ENCODE data around the gene DEFB132. TPM values are rescaled to one million over a fixed set of nuclear protein-coding genes. Genes with fewer than 3 reads are reported as not detected.

Gene DEFB132
- total RNA-seq, 4 donors from 2014 or later, result 0.66 to 38.4 (median 10.4) TPM; not detected in 1

DNA sequence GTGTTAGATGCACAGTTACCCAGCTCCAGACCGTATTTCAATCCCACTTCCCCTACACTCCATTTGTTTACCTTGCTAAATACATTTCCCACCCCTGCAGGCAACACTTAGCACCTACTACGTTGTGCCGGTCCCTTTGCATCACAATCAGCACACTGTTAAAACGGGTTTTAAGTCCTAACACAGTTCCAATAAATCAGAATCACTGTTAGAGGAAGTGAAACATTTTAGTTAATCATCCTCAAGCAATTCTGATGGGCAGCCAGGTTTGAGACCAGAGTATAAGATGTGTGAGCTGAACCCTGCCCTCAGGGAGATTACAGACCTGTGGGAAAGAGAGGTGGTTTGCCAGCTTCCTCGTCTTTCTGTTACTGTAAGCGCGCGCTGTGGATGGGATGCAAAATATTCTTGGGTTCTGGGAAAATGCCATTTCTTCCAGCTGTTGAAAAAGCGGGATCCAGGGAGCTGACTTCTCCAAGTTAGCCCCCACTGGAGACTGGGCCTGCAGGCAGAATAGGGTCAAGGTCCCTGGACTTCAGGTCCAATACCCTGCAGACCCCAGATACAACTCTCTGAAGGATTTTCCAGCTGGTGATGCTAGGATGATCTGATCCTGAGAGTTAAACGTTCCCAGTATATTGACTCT is 42.9 kb downstream of the DEFB132 start:
- TF ChIP-seq, protein P1, sequence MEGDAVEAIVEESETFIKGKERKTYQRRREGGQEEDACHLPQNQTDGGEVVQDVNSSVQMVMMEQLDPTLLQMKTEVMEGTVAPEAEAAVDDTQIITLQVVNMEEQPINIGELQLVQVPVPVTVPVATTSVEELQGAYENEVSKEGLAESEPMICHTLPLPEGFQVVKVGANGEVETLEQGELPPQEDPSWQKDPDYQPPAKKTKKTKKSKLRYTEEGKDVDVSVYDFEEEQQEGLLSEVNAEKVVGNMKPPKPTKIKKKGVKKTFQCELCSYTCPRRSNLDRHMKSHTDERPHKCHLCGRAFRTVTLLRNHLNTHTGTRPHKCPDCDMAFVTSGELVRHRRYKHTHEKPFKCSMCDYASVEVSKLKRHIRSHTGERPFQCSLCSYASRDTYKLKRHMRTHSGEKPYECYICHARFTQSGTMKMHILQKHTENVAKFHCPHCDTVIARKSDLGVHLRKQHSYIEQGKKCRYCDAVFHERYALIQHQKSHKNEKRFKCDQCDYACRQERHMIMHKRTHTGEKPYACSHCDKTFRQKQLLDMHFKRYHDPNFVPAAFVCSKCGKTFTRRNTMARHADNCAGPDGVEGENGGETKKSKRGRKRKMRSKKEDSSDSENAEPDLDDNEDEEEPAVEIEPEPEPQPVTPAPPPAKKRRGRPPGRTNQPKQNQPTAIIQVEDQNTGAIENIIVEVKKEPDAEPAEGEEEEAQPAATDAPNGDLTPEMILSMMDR (IDR thresholded peaks at IDR 0.05; ENCODE audit: low read depth), result no peak

DNA sequence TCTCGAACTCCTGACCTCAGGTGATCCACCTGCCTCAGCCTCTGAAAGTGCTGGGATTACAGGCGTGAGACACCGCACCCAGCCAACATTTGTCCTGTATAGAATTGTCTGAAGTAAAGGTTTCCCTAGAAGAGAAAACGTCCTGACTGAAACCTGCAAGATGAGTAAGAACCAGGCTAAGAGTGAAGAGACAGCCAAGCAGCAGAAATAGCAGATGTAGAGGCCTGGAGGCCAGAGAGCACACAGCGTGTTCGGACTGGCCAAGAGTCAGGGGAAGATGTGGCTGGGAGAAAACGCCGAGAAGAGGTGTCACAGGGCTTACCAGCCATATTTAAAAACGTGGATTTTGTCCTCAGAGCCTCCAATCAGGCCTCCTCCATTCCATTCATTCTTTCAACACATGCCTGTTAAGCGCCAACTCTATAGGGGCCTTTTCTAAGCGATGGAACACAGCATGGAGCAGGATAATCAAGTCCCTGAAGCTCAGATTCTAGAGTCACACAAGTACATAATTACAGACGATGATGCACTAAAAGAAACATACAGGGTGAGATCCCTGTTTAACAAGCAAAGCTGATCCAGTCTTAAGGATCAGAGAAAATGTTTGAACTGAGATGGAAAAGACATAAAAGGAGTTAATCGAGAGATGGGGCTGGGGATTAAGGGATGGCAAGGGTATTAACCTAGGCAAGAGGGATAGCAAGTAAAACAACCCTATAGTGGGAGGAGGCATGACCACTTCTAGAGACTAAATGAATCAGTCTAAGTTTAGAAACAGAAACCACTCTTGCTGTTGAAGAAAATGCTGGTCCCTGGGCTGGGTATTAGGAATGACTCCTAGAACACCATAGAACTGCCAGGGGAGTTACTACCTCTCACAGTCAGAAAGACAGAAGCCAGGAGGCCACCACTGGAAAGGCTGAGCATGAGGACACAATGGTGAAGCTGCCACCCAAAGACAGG is 44.6 kb downstream of the DEFB132 start:
- TF ChIP-seq, protein P1 (IDR thresholded peaks at IDR 0.05; ENCODE audit: low read depth), result no peak

DNA sequence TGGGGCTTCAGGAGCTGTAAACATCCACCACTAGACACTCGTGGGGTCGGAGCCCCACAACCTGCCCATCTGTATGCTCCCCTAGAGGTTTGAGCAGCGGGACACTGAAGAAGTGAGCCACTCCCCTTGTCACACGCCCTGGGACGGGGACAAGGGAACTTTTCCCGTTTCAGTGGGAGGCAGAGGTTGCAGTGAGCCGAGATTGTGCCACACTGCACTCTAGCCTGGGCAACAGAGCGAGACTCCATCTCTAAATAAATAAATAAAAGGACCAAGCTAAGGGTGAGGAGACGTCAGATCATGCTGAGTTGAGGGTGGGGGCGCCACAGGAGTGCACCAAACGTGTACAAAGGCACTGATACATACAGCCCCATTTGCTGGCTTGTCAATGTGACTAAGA is 48.2 kb downstream of the DEFB132 start:
- TF ChIP-seq, protein P1 (IDR thresholded peaks at IDR 0.05; ENCODE audit: low read depth), result no peak

DNA sequence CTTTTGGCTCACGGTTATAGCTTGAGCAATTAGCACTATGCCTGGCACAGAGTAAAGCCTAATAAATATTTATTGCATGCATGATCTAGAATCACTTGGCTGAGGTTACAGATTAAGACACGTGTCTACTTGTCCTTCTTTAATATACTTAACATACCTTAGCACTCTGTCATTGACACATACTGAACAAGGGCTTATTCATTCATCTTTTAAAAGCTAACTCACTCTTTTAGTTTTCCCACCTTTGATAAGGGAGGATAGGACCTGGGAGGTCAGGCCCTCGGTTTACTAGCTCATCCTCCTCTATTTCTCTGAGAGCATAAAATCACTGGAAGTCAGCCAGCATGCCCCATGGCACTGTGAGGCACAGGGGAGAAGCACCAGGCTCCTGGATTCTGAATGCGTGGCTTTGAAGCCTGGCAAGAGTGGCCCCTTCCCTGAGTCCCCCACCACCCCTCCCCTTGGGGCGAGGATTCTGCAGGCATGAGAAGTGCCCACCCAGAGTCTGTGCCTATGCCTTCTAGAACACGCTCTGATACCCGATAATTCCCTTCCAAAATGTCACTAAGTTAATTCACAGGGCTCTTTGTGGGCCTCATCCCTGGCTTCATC is 51.0 kb downstream of the DEFB132 start:
- TF ChIP-seq, protein P1 (IDR thresholded peaks at IDR 0.05; ENCODE audit: low read depth), result no peak

DNA sequence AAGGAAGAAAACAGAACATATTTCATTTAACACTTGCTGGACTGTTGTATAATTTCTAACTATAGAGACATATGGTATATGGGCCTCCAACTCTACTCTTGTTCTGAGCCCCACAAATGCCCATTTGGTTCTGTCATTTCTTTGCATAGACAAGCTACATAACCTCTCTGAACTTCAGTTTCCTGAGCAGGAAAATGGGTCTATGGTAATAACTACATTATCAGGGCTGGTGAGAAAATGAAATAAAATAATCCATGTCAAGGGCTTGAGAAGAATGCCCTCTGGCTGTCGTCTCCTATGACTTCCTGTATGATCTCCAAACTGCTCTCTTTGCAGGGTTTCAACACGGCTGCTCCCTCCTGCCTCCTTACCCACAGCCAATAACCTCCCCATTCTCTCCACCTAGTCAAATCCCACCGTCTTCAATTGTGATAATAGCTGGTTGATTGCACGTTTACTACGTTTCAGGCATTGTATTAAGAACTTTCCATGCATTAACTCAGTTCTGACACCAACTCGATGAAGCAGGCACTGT is 51.8 kb downstream of the DEFB132 start:
- TF ChIP-seq, protein P1 (IDR thresholded peaks at IDR 0.05; ENCODE audit: low read depth), result no peak

DNA sequence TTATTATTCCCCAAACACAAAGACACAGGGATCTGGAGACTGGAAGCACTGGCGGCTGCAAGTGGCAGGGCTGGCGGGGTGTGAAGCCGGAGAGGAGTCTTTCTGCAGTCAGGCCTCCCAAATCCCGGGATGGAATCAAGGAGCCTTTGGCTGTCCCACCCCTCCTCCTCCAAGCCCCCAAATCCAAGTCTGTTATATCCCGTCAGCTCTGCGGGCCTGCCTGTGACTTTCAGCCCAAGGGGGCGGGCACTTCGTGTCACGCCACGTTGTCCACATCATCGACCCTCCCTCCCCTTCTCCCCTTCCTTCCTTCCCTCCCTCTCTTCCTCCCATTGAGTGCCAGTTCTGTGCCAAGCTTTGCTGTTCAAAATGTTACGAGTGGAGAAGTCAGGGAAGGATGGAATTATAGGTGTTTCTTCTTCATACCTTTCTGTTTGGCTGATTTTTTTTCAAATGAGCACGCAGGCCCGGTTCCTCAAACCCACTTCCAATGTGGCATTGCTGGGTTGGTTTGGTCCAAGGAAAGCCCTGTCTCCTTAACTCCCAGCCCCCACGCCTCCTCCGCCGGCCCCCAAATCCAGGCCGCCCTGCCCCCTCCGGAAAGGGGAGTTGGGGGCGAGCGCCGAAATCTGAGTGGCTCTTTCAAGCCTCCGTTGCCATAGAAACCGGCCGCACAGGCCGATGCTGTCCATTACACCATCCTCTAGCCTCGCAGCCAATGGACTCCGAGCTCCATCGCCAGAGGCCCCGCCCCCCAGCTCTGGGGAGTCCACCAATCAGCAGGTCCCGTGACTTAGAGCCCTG is 52.5 kb downstream of the DEFB132 start:
- TF ChIP-seq, protein P1 (IDR thresholded peaks at IDR 0.05; ENCODE audit: low read depth), result no peak

Measured in subcutaneous adipose tissue (tissue), 4 donors.